OCI-LY7 (cell line): ENCODE measurements around the gene TM2D3. TPM values are rescaled to one million over a fixed set of nuclear protein-coding genes. Genes with fewer than 3 reads are reported as not detected.

ENCODE experiments used
- BruUV-seq: library from RNA; stranded (reverse); fragments of 400-500 nt; replicated peaks from 2 replicates; lab custom pipeline; 2021; lab: Mats Ljungman, UMichigan
- CTCF ChIA-PET: fragments of 300-600 bp; sonication (Branson Sonifier 250); formaldehyde crosslinking; loops from one replicate; lab custom pipeline; 2022; ENCODE audit warnings: antibody characterized with exemption; ENCODE audit not compliant: unreplicated experiment; lab: Charles Lee
- POLR2A ChIA-PET: fragments of 300-600 bp; sonication (Branson Sonifier 250); formaldehyde crosslinking; loops from one replicate; lab custom pipeline; 2022; ENCODE audit warnings: antibody characterized with exemption; lab: Charles Lee
- DNase-seq: peaks from one replicate; pipeline ENCODE4 v3.0.0-alpha.2; 2015; ENCODE audit warnings: low spot score
- H2AFZ ChIP-seq: fragments of 200-600 bp; sonication (generic), shearing (Covaris generic); 2 replicates; pipeline ENCODE4 v1.6.1; 2014; ENCODE audit warnings: mild to moderate bottlenecking, antibody characterized with exemption, low read length, moderate library complexity
- H3K27ac ChIP-seq: fragments of 200-600 bp; sonication (generic); 2 replicates; pipeline ENCODE4 v1.5.1; 2014; ENCODE audit warnings: mixed run types, low read depth, mild to moderate bottlenecking, moderate library complexity, low read length, inconsistent platforms; ENCODE audit not compliant: poor library complexity, severe bottlenecking
- H3K36me3 ChIP-seq: fragments of 200-600 bp; sonication (generic); 2 replicates; pipeline ENCODE4 v1.6.1; 2014; ENCODE audit warnings: mild to moderate bottlenecking, antibody characterized with exemption, low read length, moderate library complexity, mixed read lengths; ENCODE audit not compliant: insufficient read depth
- H3K4me1 ChIP-seq: fragments of 200-600 bp; sonication (generic); 2 replicates; pipeline ENCODE4 v1.5.1; 2014; ENCODE audit warnings: mild to moderate bottlenecking, low read length; ENCODE audit not compliant: insufficient read depth, poor library complexity, severe bottlenecking
- H3K4me2 ChIP-seq: fragments of 200-600 bp; sonication (generic); 2 replicates; pipeline ENCODE4 v1.6.1; 2014; ENCODE audit warnings: mild to moderate bottlenecking, low read length
- H3K4me3 ChIP-seq: fragments of 200-600 bp; sonication (generic); 2 replicates; pipeline ENCODE4 v1.5.1; 2014; ENCODE audit warnings: mild to moderate bottlenecking, low read depth, low read length; ENCODE audit not compliant: poor library complexity, severe bottlenecking
- H3K79me2 ChIP-seq: fragments of 200-600 bp; sonication (generic); 2 replicates; pipeline ENCODE4 v1.6.1; 2016; ENCODE audit warnings: low read depth, mild to moderate bottlenecking, low read length, moderate library complexity, mixed read lengths; ENCODE audit not compliant: insufficient read depth
- H3K9me2 ChIP-seq: fragments of 200-600 bp; sonication (generic); 2 replicates; pipeline ENCODE4 v1.6.1; 2016; ENCODE audit warnings: mild to moderate bottlenecking, low read length, mixed read lengths; ENCODE audit not compliant: insufficient read depth
- H3K9me3 ChIP-seq: fragments of 200-600 bp; sonication (generic); 2 replicates; pipeline ENCODE4 v1.6.1; 2014; ENCODE audit warnings: mild to moderate bottlenecking, mixed run types, low read length, mixed read lengths
- H4K20me1 ChIP-seq: fragments of 200-600 bp; sonication (generic); 2 replicates; pipeline ENCODE4 v1.6.1; 2014; ENCODE audit warnings: mild to moderate bottlenecking, antibody characterized with exemption, low read length, moderate library complexity, mixed read lengths; ENCODE audit not compliant: insufficient read depth
- EZH2phosphoT487 ChIP-seq: fragments of 200-600 bp; sonication (generic); IDR thresholded peaks from 2 replicates; pipeline ENCODE4 v1.6.1; 2018; ENCODE audit warnings: low read depth, borderline replicate concordance, mild to moderate bottlenecking, mixed run types, antibody characterized with exemption, low read length, moderate library complexity, mixed read lengths
- intact Hi-C: fragments of 100-400 bp; cut with micrococcal nuclease; formaldehyde crosslinking; loops from one replicate; pipeline ENCODE4 v1.10.0; 2022; ENCODE audit not compliant: unreplicated experiment
- total RNA-seq, 2 experiments: library from RNA; depleted of rRNA in 1 of 2; stranded (reverse); fragments of >200 nt in 1 of 2; shearing (Covaris generic) in 1 of 2; gene quantifications; 2 replicates each; pipeline ENCODE4 v1.2.3, GENCODE V29; 2014 to 2022
- TF ChIP-seq, protein P1 (sequence below): fragments of 200-600 bp; sonication (generic); conservative IDR thresholded peaks from 2 replicates; pipeline ENCODE4 v1.5.1; 2014; ENCODE audit warnings: mild to moderate bottlenecking, antibody characterized with exemption, low read length, moderate library complexity, mixed read lengths

TM2D3 gene
- total RNA-seq, 2 experiments from 2014 or later, result 33.6 to 39.0 TPM

- TF ChIP-seq EZH2phosphoT487, result no peak
- Histone ChIP-seq H2AFZ (no peak overlapping the region), H3K9me3 (no peaks in the 10 kb centered on the region), H3K9me2 (no peaks in the 10 kb centered on the region), H3K27ac (no peak overlapping the region), H3K4me3 (no peak overlapping the region), H3K4me1 (no peaks in the 10 kb centered on the region), H3K79me2 (no peaks in the 10 kb centered on the region), H4K20me1 (no peaks in the 10 kb centered on the region), H3K4me2 (no peak overlapping the region), H3K36me3 (no peaks in the 10 kb centered on the region)
- POLR2A ChIA-PET, result no interaction called here
- DNase-seq, result no peak
- CTCF ChIA-PET, result no interaction called here
- intact Hi-C loops, result no loop called here
- no TSS peak for BruUV-seq
These were observed 34.1 kb downstream of the TM2D3 start for GRCh38 chr15:101618076-101618475.

- H3K27ac ChIP-seq, result no peak overlapping the region
- H2AFZ ChIP-seq, result no peak overlapping the region
- no TSS peak for BruUV-seq
- intact Hi-C loops, result no loop called here
- H3K36me3 ChIP-seq, result no peaks in the 10 kb centered on the region
- no peaks in the 10 kb centered on the region for H3K9me2 ChIP-seq
- POLR2A ChIA-PET, result no interaction called here
- no peaks in the 10 kb centered on the region for H4K20me1 ChIP-seq
- DNase-seq, result no peak
- no peaks in the 10 kb centered on the region for H3K4me1 ChIP-seq
- H3K4me2 ChIP-seq, result no peak overlapping the region
- TF ChIP-seq EZH2phosphoT487, result no peak
- TF ChIP-seq, protein P1, sequence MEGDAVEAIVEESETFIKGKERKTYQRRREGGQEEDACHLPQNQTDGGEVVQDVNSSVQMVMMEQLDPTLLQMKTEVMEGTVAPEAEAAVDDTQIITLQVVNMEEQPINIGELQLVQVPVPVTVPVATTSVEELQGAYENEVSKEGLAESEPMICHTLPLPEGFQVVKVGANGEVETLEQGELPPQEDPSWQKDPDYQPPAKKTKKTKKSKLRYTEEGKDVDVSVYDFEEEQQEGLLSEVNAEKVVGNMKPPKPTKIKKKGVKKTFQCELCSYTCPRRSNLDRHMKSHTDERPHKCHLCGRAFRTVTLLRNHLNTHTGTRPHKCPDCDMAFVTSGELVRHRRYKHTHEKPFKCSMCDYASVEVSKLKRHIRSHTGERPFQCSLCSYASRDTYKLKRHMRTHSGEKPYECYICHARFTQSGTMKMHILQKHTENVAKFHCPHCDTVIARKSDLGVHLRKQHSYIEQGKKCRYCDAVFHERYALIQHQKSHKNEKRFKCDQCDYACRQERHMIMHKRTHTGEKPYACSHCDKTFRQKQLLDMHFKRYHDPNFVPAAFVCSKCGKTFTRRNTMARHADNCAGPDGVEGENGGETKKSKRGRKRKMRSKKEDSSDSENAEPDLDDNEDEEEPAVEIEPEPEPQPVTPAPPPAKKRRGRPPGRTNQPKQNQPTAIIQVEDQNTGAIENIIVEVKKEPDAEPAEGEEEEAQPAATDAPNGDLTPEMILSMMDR, result no peak
- CTCF ChIA-PET, result no interaction called here
- no peaks in the 10 kb centered on the region for H3K9me3 ChIP-seq
- no peak overlapping the region for H3K4me3 ChIP-seq
- H3K79me2 ChIP-seq, result no peaks in the 10 kb centered on the region
These were observed 34.7 kb downstream of the TM2D3 start for GRCh38 chr15:101617390-101617965.

GRCh38 chr15:101615986-101616848 lies 36.0 kb downstream of the TM2D3 start:
- POLR2A ChIA-PET, result no interaction called here
- Histone ChIP-seq H3K9me2 (no peaks in the 10 kb centered on the region), H4K20me1 (no peaks in the 10 kb centered on the region), H3K4me2 (no peak overlapping the region), H2AFZ (no peak overlapping the region), H3K4me1 (no peaks in the 10 kb centered on the region), H3K27ac (no peak overlapping the region), H3K9me3 (no peaks in the 10 kb centered on the region), H3K79me2 (no peaks in the 10 kb centered on the region), H3K4me3 (no peak overlapping the region), H3K36me3 (no peaks in the 10 kb centered on the region)
- TF ChIP-seq, protein P1, result no peak
- intact Hi-C loops, result no loop called here
- no TSS peak for BruUV-seq
- CTCF ChIA-PET, result no interaction called here
- DNase-seq, result no peak
